IPS DF 6.9 (cell line): ENCODE results near the gene AQR.
A peak's percentile ranks its signal among the peaks of the same experiment; 100 is the strongest.

ENCODE experiments used
- DNase-seq: peaks from one replicate; pipeline ENCODE4 v3.0.0-alpha.2; 2013; ENCODE audit warnings: low read depth, low spot score
- H3K27ac ChIP-seq: one replicate; pipeline ENCODE4 v1.5.1; 2013; ENCODE audit warnings: low read length, control low read depth
- H3K27me3 ChIP-seq: 2 replicates; pipeline ENCODE4 v1.6.1; 2013; ENCODE audit warnings: mild to moderate bottlenecking, low read length; ENCODE audit not compliant: control insufficient read depth, insufficient read depth
- H3K36me3 ChIP-seq: 2 replicates; pipeline ENCODE4 v1.6.1; 2013; ENCODE audit warnings: low read length; ENCODE audit not compliant: control insufficient read depth, insufficient read depth
- H3K4me1 ChIP-seq: 2 replicates; pipeline ENCODE4 v1.6.1; 2013; ENCODE audit warnings: low read length; ENCODE audit not compliant: control insufficient read depth, insufficient read depth
- H3K4me3 ChIP-seq: 2 replicates; pipeline ENCODE4 v1.5.1; 2013; ENCODE audit warnings: mild to moderate bottlenecking, low read length
- H3K9me3 ChIP-seq: 2 replicates; pipeline ENCODE4 v1.6.1; 2013; ENCODE audit warnings: low read length, inconsistent platforms; ENCODE audit not compliant: control insufficient read depth, insufficient read depth
- WGBS: extraction: QIAGEN DNeasy Blood & Tissue Kit; methylation state at CpG from one replicate; pipeline ENCODE4 v1.1.7; 2013; ENCODE audit warnings: mixed read lengths, missing lambda C conversion rate; ENCODE audit not compliant: insufficient read length, insufficient coverage; 5-methylcytosine and 5-hydroxymethylcytosine counted together

The AQR gene

GRCh38 chr15:34883633-34884032, 85.9 kb downstream of the AQR start:
- Histone ChIP-seq H3K9me3 (no peaks in the 10 kb centered on the region), H3K36me3 (no peaks in the 10 kb centered on the region), H3K27me3 (no peaks in the 10 kb centered on the region), H3K27ac (no peak overlapping the region), H3K4me1 (no peaks in the 10 kb centered on the region), H3K4me3 (no peak overlapping the region)
- no CpG with 5 or more reads among the region's 2 CpGs for WGBS
- DNase-seq, result no peak

- WGBS, result no CpG with 5 or more reads among the region's 1 CpG
- Histone ChIP-seq H3K9me3 (no peaks in the 10 kb centered on the region), H3K27me3 (no peaks in the 10 kb centered on the region), H3K27ac (no peak overlapping the region), H3K4me3 (no peak overlapping the region), H3K36me3 (no peaks in the 10 kb centered on the region), H3K4me1 (no peaks in the 10 kb centered on the region)
- DNase-seq, result no peak
These were observed 86.5 kb downstream of the AQR start for GRCh38 chr15:34883042-34883441.

- H3K27me3 ChIP-seq, result no peaks in the 10 kb centered on the region
- no peaks in the 10 kb centered on the region for H3K36me3 ChIP-seq
- DNase-seq, result no peak
- no peaks in the 10 kb centered on the region for H3K9me3 ChIP-seq
- no peaks in the 10 kb centered on the region for H3K4me1 ChIP-seq
- no peak overlapping the region for H3K4me3 ChIP-seq
- H3K27ac ChIP-seq, result no peak overlapping the region
- no CpG with 5 or more reads among the region's 4 CpGs for WGBS
These were observed 90.4 kb downstream of the AQR start for GRCh38 chr15:34879107-34879506.

DNA sequence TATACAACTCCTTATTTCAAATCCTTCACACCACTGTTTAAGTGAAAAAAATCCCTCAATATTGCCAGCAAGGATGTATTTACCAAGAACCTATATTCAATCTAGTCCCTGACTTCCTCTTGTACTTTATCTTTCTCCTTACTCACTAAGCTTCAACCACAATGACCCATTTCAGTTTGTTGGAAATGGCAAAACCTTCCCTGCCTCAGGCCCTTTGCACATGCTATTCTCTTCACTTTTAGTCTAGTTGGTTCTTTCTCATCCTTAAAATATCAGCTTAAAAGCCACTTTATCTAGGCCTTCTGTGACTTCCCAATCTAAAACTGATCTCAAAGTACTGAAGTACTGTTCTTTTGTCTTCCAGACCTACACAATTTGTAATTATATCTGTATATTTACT, 92.9 kb downstream of the AQR start:
- no peak overlapping the region for H3K27ac ChIP-seq
- no peaks in the 10 kb centered on the region for H3K27me3 ChIP-seq
- H3K4me3 ChIP-seq, result no peak overlapping the region
- H3K4me1 ChIP-seq, result no peaks in the 10 kb centered on the region
- DNase-seq, result no peak
- H3K9me3 ChIP-seq, result no peaks in the 10 kb centered on the region
- H3K36me3 ChIP-seq, result no peaks in the 10 kb centered on the region; the same call in 1 of the 2 replicates

DNA sequence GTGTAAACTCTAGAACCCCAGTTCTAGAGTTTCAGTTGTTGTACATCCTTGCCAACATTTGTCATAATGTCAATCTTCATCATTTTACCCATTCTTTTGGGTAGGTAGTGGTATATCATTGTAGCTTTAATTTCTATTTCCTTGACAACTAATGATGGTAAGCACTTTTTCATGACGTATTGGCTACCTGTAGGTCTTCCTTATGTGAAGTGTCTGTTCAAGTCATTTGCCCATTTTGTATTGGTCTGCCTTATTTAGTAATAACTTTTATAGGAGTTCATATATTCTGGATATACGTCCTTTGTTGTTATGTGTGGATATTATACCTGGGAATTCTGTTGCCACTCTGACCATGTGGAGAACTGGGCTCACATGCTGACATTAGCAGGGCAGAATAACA, 100.4 kb downstream of the AQR start:
- DNase-seq, result no peak
- H3K36me3 ChIP-seq, result peaks cover 3% of the 10 kb centered on the region; the same call in 1 of the 2 replicates
- H3K4me1 ChIP-seq, result no peaks in the 10 kb centered on the region
- H3K27ac ChIP-seq, result no peak overlapping the region
- H3K4me3 ChIP-seq, result no peak overlapping the region
- H3K27me3 ChIP-seq, result no peaks in the 10 kb centered on the region
- no CpG with 5 or more reads among the region's 2 CpGs for WGBS
- H3K9me3 ChIP-seq, result no peaks in the 10 kb centered on the region; the same call in 1 of the 2 replicates

DNA sequence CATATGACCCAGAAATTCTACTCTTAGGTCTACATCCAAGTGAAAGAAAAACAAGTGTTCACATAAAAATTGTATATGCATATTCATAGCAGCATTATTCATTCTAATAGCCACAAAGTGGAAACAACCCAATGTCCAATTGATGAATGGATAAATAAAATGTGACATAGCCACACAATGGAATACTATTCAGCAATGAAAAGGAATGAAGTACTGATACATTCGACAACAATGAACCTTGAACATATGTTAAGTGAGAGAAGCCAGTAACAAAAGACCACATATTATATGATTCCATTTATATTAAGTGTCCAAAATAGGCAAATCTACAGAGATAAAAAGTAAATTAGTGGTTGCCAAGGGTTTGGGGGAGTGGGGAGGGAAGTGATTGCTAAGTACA, 104.0 kb downstream of the AQR start:
- Histone ChIP-seq H3K27me3 (no peaks in the 10 kb centered on the region), H3K4me3 (no peak overlapping the region), H3K36me3 (peaks cover 7% of the 10 kb centered on the region; the same call in 1 of the 2 replicates), H3K9me3 (no peaks in the 10 kb centered on the region; the same call in 1 of the 2 replicates), H3K27ac (no peak overlapping the region), H3K4me1 (no peaks in the 10 kb centered on the region)
- DNase-seq, result no peak
- WGBS, result no CpG with 5 or more reads among the region's 1 CpG

- Histone ChIP-seq H3K36me3 (peaks cover 7% of the 10 kb centered on the region; the same call in 1 of the 2 replicates), H3K9me3 (no peaks in the 10 kb centered on the region), H3K27me3 (no peaks in the 10 kb centered on the region), H3K27ac (no peak overlapping the region), H3K4me3 (no peak overlapping the region), H3K4me1 (no peaks in the 10 kb centered on the region)
- WGBS, result no CpG with 5 or more reads among the region's 4 CpGs
- DNase-seq, result no peak
These were observed 108.3 kb downstream of the AQR start for GRCh38 chr15:34861214-34861613.

DNA sequence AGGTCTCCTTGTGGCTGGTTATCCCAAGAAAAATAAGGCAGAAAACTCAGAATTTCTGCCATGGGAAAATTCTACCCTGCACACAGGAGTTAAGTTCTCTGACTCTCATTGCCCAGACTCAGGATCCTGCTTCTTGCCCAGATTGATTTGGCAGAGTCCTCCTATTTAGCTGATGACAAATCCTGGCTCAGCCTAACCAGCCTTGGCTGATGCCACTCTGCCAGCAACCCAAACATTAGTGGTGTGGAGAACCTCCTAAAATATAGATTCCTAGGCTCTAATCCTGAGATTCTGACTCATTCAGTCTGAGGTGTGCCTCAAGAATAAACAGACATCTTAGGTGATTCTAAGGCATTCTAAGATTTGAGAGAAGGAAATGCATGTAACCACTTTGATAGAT, 113.6 kb downstream of the AQR start:
- Histone ChIP-seq H3K27ac (no peak overlapping the region), H3K4me1 (no peaks in the 10 kb centered on the region), H3K36me3 (peaks cover 3% of the 10 kb centered on the region; the same call in 1 of the 2 replicates), H3K9me3 (no peaks in the 10 kb centered on the region), H3K4me3 (no peak overlapping the region), H3K27me3 (no peaks in the 10 kb centered on the region)
- DNase-seq, result no peak

- WGBS, result no CpG with 5 or more reads among the region's 1 CpG
- no peaks in the 10 kb centered on the region for H3K4me1 ChIP-seq
- peaks cover 3% of the 10 kb centered on the region; the same call in 1 of the 2 replicates for H3K36me3 ChIP-seq
- H3K4me3 ChIP-seq, result no peak overlapping the region
- DNase-seq, result no peak
- no peak overlapping the region for H3K27ac ChIP-seq
- H3K9me3 ChIP-seq, result no peaks in the 10 kb centered on the region
- H3K27me3 ChIP-seq, result no peaks in the 10 kb centered on the region
These were observed 114.1 kb downstream of the AQR start for GRCh38 chr15:34855413-34855812.

GRCh38 chr15:34854232-34854631, 115.3 kb downstream of the AQR start:
- WGBS, result 100% methylated on average over 1 of the region's 2 CpGs
- DNase-seq, result no peak
- no peak overlapping the region for H3K27ac ChIP-seq
- H3K36me3 ChIP-seq, result peaks cover 3% of the 10 kb centered on the region; the same call in 1 of the 2 replicates
- no peaks in the 10 kb centered on the region for H3K4me1 ChIP-seq
- no peak overlapping the region for H3K4me3 ChIP-seq
- H3K27me3 ChIP-seq, result no peaks in the 10 kb centered on the region
- H3K9me3 ChIP-seq, result no peaks in the 10 kb centered on the region

- Histone ChIP-seq H3K4me1 (no peaks in the 10 kb centered on the region), H3K36me3 (peaks cover 3% of the 10 kb centered on the region; the same call in 1 of the 2 replicates), H3K9me3 (no peaks in the 10 kb centered on the region), H3K27me3 (no peaks in the 10 kb centered on the region), H3K27ac (no peak overlapping the region), H3K4me3 (no peak overlapping the region)
- DNase-seq, result peak; percentile 2
- no CpG with 5 or more reads among the region's 2 CpGs for WGBS
These were observed 116.4 kb downstream of the AQR start for GRCh38 chr15:34853001-34853758.
